EL (cell line): ENCODE data around the gene AP3D1.

Experiments
- DNase-seq: peaks from one replicate; pipeline ENCODE4 v3.0.0-alpha.2; 2016

AP3D1 gene

GRCh38 chr19:2081873-2082810 is 69.2 kb downstream of the AP3D1 start:
- no peak for DNase-seq

- no peak for DNase-seq
These were observed 70.9 kb downstream of the AP3D1 start for GRCh38 chr19:2080336-2080988.

- DNase-seq = no peak
These were observed 71.5 kb downstream of the AP3D1 start for GRCh38 chr19:2079865-2080301.

- no peak for DNase-seq
These were observed 72.1 kb downstream of the AP3D1 start for GRCh38 chr19:2079076-2079864.

- no peak for DNase-seq
These were observed 73.3 kb downstream of the AP3D1 start for GRCh38 chr19:2077833-2078619.

- no peak for DNase-seq
These were observed 74.0 kb downstream of the AP3D1 start for GRCh38 chr19:2077398-2077797.

GRCh38 chr19:2076526-2076944 is 74.8 kb downstream of the AP3D1 start:
- no peak for DNase-seq

- DNase-seq = no peak
These were observed 78.4 kb downstream of the AP3D1 start for GRCh38 chr19:2072757-2073551.

GRCh38 chr19:2070986-2071673 is 80.2 kb downstream of the AP3D1 start:
- DNase-seq = no peak

GRCh38 chr19:2070436-2070827 is 80.9 kb downstream of the AP3D1 start:
- no peak for DNase-seq

- no peak for DNase-seq
These were observed 86.4 kb downstream of the AP3D1 start for GRCh38 chr19:2064788-2065524.

GRCh38 chr19:2064395-2064787 is 87.0 kb downstream of the AP3D1 start:
- DNase-seq = no peak

- DNase-seq = no peak
These were observed 87.5 kb downstream of the AP3D1 start for GRCh38 chr19:2063824-2064223.

GRCh38 chr19:2062770-2063169 is 88.6 kb downstream of the AP3D1 start:
- no peak for DNase-seq

GRCh38 chr19:2062389-2062729 is 89.0 kb downstream of the AP3D1 start:
- DNase-seq = no peak

GRCh38 chr19:2061495-2062388 is 89.6 kb downstream of the AP3D1 start:
- DNase-seq = peak; percentile 98

- DNase-seq = peak; percentile 77
These were observed 90.4 kb downstream of the AP3D1 start for GRCh38 chr19:2060884-2061494.

GRCh38 chr19:2059422-2060201 is 91.8 kb downstream of the AP3D1 start:
- DNase-seq = peak; percentile 78
